ENCODE measurements around the gene MAPK12.

MAPK12 gene

DNA sequence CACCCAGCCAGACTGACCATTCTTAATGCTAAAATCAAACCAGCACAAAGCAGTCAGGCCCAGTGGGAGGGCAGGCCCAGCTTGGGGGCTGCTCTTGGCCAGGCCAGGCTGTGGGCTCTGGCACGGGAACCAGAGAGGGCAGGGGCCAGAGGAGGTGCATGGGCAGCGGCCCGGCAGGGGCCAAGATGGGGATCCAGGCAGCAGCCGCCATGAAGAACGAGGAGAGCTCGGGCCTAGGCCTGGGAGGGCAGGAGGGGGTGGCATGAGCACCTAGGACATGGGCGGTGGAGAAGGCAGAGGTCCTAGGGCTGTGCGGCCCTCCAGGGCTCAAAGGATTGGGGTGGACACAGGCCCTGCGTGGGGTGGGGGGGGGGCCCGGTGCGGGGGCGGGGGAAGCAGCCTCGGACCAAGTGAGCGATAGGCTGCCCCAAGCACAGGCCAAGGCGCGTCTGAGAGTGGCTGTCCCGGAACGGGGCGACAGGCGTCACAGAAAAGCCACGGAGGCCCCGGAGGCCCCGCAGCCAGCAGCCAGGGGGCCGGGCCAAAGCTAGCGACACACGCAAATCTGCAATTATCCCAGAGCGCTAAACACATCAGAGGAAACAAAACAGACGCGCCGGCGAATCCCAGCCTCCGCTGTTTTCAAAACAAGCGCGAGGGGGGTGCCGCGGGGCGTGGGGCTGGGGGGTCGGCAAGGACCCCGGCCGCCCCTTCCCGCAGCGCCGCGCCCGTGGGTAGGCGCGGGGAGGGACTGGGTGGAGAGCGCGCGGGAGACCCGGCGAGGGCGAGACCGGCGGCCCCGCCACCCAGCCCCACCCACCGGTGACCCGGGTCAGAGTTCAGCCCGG, 37.7 kb upstream of the MAPK12 start:
- FAIRE-seq: no peak

DNA sequence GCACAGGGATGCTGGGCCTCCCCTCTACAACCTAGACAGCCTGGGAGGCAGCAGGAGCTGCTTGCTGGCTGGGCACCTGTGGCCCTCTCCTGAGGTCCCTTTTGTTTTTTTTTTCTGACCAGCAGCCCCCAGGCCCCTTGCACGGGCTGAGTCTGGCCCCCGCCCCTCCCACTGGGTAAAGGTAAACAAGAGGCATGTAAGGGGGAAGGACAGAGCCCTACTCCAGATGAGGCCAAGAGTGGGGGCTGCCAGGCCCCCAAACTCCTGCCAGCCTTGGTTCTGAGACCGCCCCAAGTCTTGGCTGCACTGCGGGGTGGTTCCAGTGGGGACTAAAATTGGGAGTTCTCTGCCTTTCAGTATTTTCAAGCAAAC, 36.8 kb upstream of the MAPK12 start:
- FAIRE-seq: no peak

DNA sequence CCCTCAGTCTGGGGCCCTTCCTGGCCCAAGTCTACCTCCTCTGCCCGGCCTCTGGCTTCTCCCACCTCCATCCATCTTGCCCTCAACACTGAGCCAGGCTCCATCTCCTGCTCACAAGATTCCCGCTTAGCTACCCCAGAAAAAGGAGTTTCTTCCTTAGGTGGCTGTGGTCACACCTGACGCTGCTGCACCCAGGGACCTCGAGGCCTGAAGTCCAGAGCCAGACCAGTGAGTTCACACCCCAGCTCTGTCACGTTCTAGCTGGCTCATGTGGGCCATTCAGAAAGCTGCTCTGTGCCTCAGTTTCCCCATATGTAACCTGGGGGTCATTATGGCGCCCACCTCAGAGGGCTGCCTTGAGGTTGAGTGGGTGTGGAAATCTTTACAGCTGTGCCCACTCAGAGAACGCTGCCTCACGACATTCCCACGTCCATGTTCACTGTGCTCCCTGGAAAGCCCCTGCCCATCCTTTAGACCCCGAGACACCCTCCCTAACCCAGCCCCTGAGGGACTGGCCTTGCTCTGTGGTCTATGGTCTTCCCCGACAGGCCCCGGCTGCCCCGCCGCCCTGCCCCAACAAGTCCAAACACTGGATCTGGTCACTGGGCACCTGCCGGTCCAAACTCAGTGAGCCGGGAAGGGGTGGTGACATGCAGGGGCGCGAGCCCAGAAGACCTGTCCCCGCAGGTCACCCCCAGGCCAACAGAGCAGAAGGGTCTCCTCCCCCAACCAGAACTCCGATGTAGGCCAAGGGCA, 36.2 kb upstream of the MAPK12 start:
- FAIRE-seq: no peak

DNA sequence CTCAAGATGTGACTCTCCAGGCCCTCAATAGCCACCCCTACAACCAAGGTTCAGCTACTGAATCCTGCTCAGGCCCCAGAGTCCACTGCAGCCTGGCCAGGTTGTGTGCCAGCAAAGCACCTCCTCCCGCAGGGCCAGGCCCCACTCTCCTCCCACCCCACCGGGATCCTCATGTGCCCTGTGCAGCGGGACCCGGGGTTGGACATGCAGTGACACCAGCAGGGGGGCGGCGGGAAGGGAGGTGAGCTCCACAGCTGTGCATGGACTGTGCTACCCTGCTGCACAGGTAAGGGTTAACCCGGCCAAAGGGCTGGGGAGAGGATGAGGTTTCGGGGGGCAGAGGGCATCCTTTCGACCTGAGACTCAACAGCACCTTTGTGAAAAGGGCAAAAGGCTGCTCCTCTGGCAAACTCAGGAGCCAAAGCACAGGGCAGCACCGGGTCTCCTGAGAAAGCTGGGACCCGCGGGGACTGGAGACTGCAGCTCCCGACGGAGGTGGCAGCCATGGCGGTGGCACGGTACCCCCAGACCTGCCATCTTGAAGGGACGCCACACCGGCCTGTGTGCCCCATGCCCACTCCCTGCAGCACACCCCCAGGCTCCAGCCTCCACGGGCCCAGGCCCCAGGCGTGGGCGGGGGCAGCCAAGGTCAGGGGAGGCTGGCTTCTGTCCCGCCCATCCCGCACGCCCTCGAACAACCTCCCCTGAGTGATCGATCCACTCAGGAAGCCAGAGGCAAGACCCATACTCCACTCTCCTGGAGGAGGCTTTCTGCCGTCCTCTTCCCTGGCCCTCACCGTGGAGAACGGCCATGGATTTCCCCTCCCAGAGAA, 35.4 kb upstream of the MAPK12 start:
- FAIRE-seq: no peak

DNA sequence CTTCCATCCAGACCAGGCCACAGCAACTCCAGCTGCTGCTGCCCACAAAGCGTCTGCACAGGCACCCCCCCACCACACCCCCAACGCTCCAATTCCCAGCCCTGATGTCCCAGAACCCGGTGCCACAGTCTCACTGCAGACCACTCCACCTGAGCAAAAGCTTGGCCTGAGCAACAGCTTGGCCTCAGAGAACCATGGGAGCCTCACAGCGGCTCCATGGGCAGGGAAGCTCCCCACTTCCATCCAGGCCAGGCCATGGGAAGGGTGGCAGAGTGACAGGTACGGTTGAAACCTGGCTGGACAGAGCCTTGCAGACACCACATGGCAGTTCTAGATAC, 32.8 kb upstream of the MAPK12 start:
- no peak for FAIRE-seq

DNA sequence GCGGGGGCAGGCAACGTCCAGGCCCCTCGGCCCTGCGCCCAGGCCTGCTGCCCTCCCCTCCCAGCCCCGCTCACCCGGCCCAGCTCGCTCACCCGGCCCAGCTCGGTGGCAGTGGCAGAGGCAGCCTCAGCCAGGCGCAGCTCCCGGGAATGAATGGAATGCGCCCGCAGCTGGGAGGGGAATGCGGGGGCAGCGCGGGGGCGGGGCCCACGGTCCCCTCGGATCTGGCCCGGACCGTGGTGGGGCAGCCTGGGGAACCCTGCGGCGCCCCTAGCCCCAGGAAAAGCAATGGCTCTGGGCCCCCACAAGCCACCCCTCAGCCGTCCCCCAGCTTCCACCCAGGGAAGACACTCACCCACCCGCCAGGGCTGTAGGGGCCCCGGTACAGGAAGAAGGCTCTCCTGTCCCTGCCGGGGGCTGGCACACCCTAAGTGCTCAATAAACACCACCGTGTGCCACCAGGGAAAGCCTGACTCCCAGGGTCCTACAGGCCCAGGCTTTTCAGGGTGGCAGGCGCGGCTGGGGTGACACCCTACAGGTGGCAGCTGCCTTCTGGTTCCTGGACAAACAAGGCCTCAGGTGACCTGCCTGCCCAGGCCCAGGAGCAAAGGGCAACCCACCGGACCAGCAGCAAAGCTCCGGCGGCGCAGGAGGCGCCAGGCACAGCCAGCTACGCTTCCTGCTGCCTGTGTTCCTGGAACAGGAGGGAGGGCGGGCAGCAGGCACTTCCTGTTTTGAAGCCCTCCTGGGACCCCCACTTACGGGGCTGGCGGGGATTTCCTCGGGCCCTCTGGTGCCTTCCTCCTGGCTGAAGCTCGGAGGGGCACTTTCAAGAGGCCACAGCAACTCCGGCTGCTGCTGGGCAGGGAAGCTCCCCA, 32.2 kb upstream of the MAPK12 start:
- no peak for FAIRE-seq

DNA sequence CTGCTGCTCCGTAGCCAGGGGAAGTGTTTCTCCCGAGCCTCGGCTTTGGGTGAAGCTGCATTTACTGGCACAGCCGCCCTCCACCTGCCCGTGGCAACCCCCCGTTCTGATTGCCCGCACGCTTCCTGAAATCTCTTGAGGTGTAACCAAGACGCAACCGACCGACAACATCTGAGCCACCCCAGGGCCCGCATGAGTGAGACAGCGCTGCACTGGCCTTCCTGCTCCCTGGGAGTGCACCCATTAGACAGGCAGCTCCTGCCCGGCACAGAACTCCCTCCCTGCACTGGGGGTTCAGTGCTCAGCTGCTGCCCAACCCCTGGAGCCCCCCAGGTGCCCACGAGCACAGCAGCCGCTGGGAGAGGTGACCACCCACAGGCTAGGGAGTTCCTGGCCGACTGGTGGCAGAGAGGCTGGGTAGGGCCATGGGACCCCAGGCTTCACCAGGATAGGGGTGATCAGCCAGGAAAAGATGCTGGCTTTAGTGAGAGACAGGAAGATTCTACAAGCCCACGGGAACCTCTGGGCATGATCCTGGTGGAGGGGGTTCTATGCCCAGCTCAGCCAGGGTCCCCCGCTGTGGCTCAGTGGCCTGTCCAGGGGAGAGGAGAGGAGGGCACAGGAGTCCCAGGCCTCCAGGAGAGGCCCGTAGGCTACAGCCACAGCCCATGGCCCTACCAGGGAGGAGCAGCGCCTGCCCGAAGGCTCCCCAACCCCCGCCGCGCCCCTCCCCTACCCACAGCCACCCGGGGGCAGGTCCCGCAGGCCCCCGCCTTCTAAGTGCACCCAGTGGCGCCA, 31.4 kb upstream of the MAPK12 start:
- no peak for FAIRE-seq

DNA sequence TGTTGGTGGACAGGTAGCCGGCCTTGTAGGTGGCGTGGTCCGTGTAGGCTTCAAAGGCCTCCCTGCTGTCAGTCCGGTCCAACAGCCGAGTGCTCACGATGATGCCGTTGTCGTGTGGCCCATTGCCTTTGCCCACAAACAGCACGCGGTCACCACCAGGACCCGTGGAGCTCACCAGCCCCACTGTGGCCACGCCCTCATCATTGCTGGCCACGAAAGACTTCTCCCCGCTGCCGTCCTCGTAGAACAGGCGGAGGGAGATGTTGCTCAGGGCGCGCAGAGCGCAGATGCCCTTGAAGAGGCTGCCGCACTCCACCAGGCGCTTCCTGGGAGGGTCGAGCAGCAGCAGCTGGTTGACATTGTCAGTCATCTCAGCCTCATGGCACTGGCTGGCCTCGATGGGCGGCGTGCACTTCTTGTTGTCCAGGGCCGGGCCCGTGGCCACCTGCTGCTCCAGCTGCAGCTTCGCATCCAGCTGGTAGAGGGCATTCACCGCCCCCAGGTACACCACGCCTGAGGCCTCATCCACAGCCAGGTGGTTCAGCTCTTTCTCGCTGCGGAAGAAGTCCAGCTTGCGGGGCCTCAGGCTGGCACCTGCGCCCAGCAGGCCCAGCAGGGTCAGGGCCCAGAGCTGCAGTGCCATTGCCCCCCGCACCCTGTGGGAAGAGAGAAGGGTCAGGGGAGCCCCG, 28.6 kb upstream of the MAPK12 start:
- FAIRE-seq: no peak

DNA sequence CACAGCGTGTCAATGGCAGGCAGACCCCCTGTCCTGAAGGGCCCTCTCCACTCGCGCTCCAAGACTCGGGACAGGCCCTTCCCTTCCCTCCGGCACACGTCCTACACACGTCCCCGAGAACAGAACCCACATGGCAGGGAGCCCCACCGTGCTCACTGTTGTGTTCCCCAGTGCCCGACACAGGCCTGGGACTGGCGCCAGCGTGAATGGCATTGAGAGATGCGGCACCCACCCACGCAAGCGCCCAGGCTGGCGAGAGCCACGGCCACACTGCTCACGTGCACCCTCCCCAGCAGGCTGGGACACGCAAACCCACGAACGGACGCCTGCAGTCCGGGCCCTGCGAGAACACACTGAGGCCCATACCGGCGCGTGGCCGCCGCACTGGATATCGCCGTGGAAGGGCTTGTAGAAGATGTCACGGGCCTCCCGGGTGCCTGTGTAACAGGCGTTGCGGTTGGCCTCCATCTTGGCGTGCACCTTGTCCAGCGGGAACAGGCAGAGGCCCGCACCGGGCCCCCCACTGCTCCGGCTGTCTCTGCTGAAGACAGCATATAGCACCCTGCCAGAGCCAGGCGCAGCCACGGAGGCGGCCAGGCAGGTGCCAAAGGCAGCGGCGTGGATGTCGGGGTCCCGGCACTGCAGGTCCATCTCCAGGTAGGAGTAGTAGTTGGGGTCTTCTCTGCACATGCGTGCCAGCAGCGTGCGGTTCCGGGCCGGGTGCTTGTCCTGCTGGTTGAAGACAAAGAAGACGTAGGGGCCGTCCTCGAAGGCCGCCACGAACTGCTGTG, 27.9 kb upstream of the MAPK12 start:
- no peak for FAIRE-seq

DNA sequence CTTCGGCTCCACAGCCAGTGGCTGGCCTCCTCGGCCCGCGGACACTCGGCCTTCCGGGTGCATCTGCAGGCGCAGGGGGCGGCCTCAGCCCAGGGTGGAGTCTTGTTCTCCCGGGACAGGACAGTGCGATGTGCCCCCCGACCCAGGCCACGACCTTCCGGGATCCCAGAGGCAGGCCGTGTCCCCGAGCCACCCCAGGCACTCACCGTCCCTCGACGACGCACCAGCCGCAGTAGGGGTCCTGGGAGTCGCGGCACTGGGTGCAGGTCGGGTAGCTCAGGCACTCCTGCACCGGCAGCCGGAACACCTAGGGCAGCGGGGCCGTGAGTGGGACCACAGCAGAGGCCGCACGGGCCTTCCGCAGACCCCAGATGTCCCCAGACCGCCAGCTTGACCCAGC, 26.2 kb upstream of the MAPK12 start:
- no peak for FAIRE-seq

DNA sequence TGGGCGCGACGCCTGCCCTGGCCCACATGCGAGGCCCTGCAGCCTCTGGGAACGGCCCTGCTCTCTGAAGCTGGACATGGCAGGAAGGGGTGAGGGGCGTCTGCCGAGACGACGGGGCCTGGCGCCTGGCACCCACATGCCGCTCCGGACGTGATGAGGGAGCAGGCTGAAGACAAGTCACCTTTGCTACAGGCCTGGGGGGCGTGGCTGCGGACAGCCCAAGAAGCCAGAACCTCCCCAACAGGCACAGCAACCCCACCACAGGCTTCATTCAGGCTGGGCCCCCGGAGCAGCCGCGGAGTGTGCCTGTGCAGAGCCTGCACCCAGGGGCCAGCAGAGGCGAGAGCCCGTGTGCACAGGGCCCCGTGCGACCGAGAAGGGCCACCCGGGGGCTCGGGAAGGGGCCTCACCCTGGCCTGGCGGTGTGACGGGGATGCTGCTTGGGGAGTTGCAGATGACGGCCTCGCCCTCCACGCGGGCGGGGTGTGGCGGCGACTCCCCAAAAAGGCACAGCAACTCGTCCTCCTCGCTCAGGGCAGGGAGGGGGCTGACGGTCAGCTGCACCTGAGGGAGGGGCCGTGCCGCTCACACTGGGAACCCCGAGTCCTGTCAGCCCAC, 25.3 kb upstream of the MAPK12 start:
- no peak for FAIRE-seq

DNA sequence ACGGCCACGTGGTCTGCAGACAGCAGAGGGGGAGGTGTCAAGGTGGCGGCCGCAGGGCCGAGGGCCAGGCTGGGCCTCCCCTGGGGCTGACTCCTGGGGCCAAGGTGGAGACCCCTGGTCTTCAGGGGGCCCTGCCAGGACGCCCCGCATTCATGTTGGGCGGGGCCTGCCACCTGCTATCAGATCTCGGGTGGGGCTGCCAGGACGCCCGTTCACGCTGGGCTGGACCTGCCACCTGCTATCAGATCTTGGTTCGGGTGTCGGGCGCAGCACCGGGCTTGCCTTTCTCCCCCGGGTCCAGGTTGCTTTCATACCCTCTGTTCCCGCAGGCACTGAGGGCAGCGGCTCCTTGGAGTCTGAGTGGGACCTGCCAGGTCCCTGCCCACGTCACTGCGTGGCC, 24.8 kb upstream of the MAPK12 start:
- no peak for FAIRE-seq

DNA sequence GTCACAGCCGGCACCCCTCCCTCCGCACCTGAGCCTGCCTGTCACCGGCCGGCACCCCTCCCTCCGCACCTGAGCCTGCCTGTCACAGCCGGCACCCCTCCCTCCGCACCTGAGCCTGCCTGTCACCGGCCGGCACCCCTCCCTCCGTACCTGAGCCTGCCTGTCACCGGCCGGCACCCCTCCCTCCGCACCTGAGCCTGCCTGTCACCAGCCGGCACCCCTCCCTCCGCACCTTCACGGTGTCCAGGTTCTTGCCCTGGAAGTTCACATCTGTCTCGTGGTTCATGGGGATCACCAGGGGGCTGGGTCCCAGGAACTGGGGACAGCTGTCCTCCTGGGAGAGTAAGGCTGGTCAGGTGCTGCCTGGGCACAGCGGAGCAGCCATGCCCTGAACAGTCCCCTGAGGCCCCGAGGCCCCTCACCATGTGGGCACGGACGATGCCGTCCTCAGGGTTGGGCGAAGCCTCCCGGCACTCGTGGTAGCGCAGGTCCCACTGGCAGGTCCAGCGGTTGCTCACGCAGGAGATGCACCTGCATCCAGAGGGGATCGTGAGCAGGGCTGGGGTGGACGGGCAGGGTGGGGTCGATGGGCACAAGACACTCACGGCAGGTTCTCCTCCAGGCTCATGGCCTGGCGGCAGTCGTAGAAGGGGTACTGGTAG, 24.2 kb upstream of the MAPK12 start:
- FAIRE-seq: no peak

DNA sequence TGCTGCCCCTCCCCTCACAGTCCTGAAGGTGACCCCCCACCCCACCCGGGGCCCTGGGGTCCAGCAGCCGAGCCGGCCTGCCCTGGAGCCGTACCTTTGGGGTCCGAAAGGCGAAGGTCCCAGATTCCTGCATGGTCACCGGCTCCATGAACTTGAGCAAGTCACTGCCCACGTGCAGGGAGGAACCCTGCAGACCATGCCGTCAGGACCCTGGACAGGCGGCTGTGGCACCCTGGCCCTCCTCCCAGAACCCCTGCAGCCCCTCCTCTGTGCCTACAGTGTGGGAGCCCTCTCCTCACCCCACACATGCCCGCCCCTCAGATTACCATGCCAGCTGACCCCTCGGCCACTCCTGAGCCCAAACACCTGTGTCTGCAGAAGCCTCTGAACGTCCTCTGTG, 23.0 kb upstream of the MAPK12 start:
- no peak for FAIRE-seq

DNA sequence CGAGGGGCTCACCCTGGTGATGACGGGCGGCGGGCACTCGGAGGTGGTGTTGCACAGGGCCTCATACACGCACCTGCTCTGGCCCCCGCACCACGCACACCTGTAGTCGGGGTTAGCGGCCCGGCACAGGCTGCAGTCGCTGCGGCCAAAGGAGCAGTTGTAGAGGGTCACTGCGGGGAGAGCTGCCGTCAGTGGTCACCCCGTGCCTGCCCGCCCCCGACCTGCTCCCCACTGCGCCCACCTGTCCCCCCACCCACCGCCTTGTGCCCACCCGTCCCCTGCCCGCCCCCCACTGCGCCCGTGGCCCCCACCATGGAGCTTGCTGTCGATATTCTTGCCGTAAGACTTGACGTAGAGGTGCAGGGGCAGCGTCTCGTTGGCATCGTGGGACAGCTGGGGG, 22.3 kb upstream of the MAPK12 start:
- FAIRE-seq: no peak

DNA sequence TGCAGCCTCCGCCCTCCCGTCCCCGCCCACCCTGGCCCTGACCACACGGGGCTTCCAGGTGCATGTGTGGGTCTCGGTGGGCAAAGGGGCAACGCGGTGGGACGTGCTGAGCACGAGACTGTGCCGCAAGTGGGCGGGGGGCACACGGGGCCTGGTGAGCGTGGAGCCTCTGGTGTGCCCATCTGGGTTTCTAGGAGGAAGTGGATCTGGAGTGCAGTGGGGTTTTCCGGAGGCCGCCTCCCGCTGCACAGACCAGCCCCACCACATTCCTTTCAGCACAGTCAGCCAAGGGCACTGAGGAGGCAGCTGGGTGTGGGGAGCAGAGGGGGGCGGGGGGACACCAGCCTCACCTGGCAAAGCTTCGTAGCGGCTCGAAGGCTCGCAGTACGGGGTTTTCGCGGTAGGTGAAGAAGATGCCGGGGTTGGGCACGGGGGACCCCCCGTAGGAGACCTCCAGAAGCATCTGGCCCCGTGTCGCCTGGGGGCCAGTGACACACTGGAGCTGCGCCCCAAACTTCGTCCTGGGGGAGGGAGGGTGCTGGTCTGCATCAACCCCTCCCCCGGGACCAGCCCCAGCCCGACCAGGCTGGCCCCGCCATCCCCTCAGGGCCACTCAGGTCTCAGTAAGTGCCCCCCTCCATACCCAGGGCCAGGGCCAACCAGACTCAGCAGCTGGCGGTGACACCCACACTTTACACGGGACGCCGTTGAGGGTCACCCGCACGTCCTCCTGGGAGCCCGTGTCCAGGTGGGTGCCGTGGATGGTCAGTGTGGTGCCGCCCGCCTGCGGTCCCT, 21.1 kb upstream of the MAPK12 start:
- no peak for FAIRE-seq

DNA sequence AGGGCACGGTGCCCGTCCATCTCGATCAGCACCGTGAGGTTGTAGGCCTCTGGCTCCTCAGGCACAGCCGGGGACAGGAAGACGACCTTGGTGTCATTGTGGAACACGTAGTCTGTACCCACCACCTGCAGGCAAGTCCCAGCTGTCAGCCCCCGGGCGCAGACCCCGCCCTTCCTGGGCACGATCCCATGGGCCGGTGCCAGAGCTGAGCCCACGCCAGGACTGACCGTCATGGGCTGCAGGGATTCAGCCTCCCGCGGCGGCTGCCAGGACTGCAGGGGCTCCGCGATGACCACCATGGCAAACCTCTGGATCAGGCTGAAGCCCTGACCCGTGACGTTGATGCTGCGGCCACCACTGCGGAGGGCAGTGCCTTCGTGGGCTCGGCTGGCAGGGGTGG, 20.5 kb upstream of the MAPK12 start:
- no peak for FAIRE-seq

DNA sequence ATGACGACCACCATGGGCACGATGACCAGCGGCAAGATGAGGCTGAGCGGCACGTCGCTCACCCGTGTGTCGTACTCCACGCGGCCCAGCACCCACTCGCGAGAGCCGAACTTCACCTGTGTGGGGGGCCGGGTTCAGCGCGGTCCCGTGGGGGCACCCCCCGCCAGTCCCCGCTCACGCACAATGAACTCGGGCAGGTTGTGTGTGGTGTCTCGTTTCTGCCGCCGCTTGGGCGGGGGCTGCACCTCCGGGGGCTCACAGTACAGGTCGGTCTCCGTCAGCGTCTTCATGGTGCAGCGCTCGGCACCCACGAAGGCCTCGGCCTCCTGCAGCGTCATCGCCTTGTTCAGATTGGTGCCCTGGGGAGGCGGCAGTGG, 19.9 kb upstream of the MAPK12 start:
- FAIRE-seq: no peak
